IMR-90 (cell line): ENCODE results near the gene PAPSS2.

ENCODE experiments used
- CEBPB ChIP-seq: IDR thresholded peaks from 2 replicates; pipeline ENCODE4 v1.6.1; 2012; ENCODE audit warnings: low read depth, low read length, improper control_type of control experiment
- MAFK ChIP-seq: IDR thresholded peaks from 2 replicates; pipeline ENCODE4 v1.6.1; 2012; ENCODE audit warnings: low read depth, low read length, improper control_type of control experiment
- POLR2A ChIP-seq: IDR thresholded peaks from 2 replicates; pipeline ENCODE4 v1.6.1; 2012; ENCODE audit warnings: mild to moderate bottlenecking, low read depth, low read length
- RAD21 ChIP-seq: IDR thresholded peaks from 2 replicates; pipeline ENCODE4 v1.6.1; 2012; ENCODE audit warnings: low read length, improper control_type of control experiment
- SMC3 ChIP-seq: fragments of 150-350 bp; IDR thresholded peaks from 2 replicates; pipeline ENCODE4 v1.6.1; 2016; ENCODE audit warnings: low read depth, mild to moderate bottlenecking, antibody characterized with exemption, low read length, moderate library complexity
- USF2 ChIP-seq: fragments of 150-350 bp; IDR thresholded peaks from 2 replicates; pipeline ENCODE4 v1.6.1; 2017; ENCODE audit warnings: mild to moderate bottlenecking, antibody characterized with exemption, low read length, low read depth
- TF ChIP-seq, protein P1 (sequence below): conservative IDR thresholded peaks from 2 replicates; pipeline ENCODE4 v1.5.1; 2012; ENCODE audit warnings: mild to moderate bottlenecking, low read depth, low read length, improper control_type of control experiment

GRCh38 chr10:87746911-87747310 is 87.2 kb downstream of the PAPSS2 start:
- TF ChIP-seq, protein P1, sequence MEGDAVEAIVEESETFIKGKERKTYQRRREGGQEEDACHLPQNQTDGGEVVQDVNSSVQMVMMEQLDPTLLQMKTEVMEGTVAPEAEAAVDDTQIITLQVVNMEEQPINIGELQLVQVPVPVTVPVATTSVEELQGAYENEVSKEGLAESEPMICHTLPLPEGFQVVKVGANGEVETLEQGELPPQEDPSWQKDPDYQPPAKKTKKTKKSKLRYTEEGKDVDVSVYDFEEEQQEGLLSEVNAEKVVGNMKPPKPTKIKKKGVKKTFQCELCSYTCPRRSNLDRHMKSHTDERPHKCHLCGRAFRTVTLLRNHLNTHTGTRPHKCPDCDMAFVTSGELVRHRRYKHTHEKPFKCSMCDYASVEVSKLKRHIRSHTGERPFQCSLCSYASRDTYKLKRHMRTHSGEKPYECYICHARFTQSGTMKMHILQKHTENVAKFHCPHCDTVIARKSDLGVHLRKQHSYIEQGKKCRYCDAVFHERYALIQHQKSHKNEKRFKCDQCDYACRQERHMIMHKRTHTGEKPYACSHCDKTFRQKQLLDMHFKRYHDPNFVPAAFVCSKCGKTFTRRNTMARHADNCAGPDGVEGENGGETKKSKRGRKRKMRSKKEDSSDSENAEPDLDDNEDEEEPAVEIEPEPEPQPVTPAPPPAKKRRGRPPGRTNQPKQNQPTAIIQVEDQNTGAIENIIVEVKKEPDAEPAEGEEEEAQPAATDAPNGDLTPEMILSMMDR: no peak
- no peak for TF ChIP-seq POLR2A
- no peak for TF ChIP-seq MAFK
- no peak for TF ChIP-seq USF2
- no peak for TF ChIP-seq SMC3
- no peak for TF ChIP-seq RAD21
- TF ChIP-seq CEBPB: no peak
